Astrocyte (in vitro differentiated cells and primary cell): Measurements from ENCODE around the gene AK5. TPM values are rescaled to one million over a fixed set of nuclear protein-coding genes. Genes with fewer than 3 reads are reported as not detected.

ENCODE experiments used
- DNase-seq: peaks from one replicate; pipeline ENCODE4 v3.0.0-alpha.2; 2010; ENCODE audit warnings: low read depth
- FAIRE-seq: peaks from 2 replicates; lab custom pipeline; 2011; peaks lifted over from hg19 to GRCh38; lab: Jason Lieb, UNC
- H2AFZ ChIP-seq: 2 replicates; pipeline ENCODE4 v1.6.0; 2012; ENCODE audit warnings: low read depth, low read length, inconsistent platforms
- H3K27ac ChIP-seq: 2 replicates; pipeline ENCODE4 v1.5.1; 2011; ENCODE audit warnings: low read depth, low read length, inconsistent platforms
- H3K27me3 ChIP-seq: 2 replicates; pipeline ENCODE4 v1.6.0; 2011; ENCODE audit warnings: low read length, inconsistent platforms; ENCODE audit not compliant: insufficient read depth
- H3K36me3 ChIP-seq: 2 replicates; pipeline ENCODE4 v1.5.1; 2011; ENCODE audit warnings: low read length, inconsistent platforms; ENCODE audit not compliant: insufficient read depth
- H3K4me1 ChIP-seq: 2 replicates; pipeline ENCODE4 v1.5.1; 2011; ENCODE audit warnings: low read length, inconsistent platforms; ENCODE audit not compliant: insufficient read depth
- H3K4me2 ChIP-seq: 2 replicates; pipeline ENCODE4 v1.6.0; 2012; ENCODE audit warnings: low read length, inconsistent platforms
- H3K4me3 ChIP-seq: 2 replicates; pipeline ENCODE4 v1.5.1; 2011; ENCODE audit warnings: low read depth, mild to moderate bottlenecking, low read length, inconsistent platforms; ENCODE audit not compliant: insufficient read depth
- H3K79me2 ChIP-seq: 2 replicates; pipeline ENCODE4 v1.6.0; 2012; ENCODE audit warnings: mild to moderate bottlenecking, low read length, inconsistent platforms; ENCODE audit not compliant: insufficient read depth
- H3K9ac ChIP-seq: 2 replicates; pipeline ENCODE4 v1.6.0; 2012; ENCODE audit warnings: mild to moderate bottlenecking, low read length, inconsistent platforms
- H3K9me3 ChIP-seq: 2 replicates; pipeline ENCODE4 v1.5.1; 2012; ENCODE audit warnings: low read depth, mild to moderate bottlenecking, low read length, inconsistent platforms; ENCODE audit not compliant: insufficient read depth
- H4K20me1 ChIP-seq: 2 replicates; pipeline ENCODE4 v1.6.0; 2012; ENCODE audit warnings: low read length, inconsistent platforms; ENCODE audit not compliant: insufficient read depth
- H3K27ac Mint-ChIP-seq: one replicate; pipeline ENCODE4 v1.8.0; 2021; ENCODE audit warnings: mild to moderate bottlenecking, mixed read lengths; ENCODE audit not compliant: unreplicated experiment
- H3K27me3 Mint-ChIP-seq: one replicate; pipeline ENCODE4 v1.8.0; 2021; ENCODE audit warnings: low read depth, mixed read lengths; ENCODE audit not compliant: unreplicated experiment
- H3K36me3 Mint-ChIP-seq: one replicate; pipeline ENCODE4 v1.8.0; 2021; ENCODE audit warnings: low read depth, mixed read lengths; ENCODE audit not compliant: unreplicated experiment
- H3K4me1 Mint-ChIP-seq: one replicate; pipeline ENCODE4 v1.8.0; 2021; ENCODE audit warnings: low read depth, mixed read lengths; ENCODE audit not compliant: unreplicated experiment
- H3K4me3 Mint-ChIP-seq: one replicate; pipeline ENCODE4 v1.8.0; 2021; ENCODE audit warnings: mild to moderate bottlenecking, moderate library complexity, mixed read lengths; ENCODE audit not compliant: unreplicated experiment
- H3K9me3 Mint-ChIP-seq: one replicate; pipeline ENCODE4 v1.8.0; 2021; ENCODE audit warnings: mild to moderate bottlenecking, mixed read lengths; ENCODE audit not compliant: unreplicated experiment
- EZH2 ChIP-seq: IDR thresholded peaks from 2 replicates; pipeline ENCODE4 v1.6.1; 2012; ENCODE audit warnings: mild to moderate bottlenecking, low read length, inconsistent platforms; ENCODE audit not compliant: insufficient read depth
- total RNA-seq: library from RNA; stranded (reverse); gene quantifications from 2 replicates; pipeline ENCODE4 v1.2.1, GENCODE V29; 2021
- TF ChIP-seq, protein P1 (sequence below): IDR thresholded peaks from 2 replicates; pipeline ENCODE4 v1.5.1; 2011; ENCODE audit warnings: low read depth, mild to moderate bottlenecking, inconsistent platforms, low read length, moderate library complexity; ENCODE audit not compliant: insufficient read depth

Gene AK5
- total RNA-seq, 1 donor from 2014 or later = 4.4 TPM

- no peaks in the 10 kb centered on the region for H3K9me3 ChIP-seq
- FAIRE-seq = no peak
- no peaks in the 10 kb centered on the region for H3K79me2 ChIP-seq
- no peak overlapping the region for H3K4me2 ChIP-seq
- peaks cover 22% of the 10 kb centered on the region for H3K4me1 ChIP-seq
- Mint-ChIP-seq H3K27ac (no peak overlapping the region), H3K27me3 (no peaks in the 10 kb centered on the region), H3K9me3 (no peaks in the 10 kb centered on the region), H3K36me3 (no peaks in the 10 kb centered on the region), H3K4me1 (peaks cover 16% of the 10 kb centered on the region), H3K4me3 (no peak overlapping the region)
- no peak overlapping the region for H3K4me3 ChIP-seq
- TF ChIP-seq, protein P1, sequence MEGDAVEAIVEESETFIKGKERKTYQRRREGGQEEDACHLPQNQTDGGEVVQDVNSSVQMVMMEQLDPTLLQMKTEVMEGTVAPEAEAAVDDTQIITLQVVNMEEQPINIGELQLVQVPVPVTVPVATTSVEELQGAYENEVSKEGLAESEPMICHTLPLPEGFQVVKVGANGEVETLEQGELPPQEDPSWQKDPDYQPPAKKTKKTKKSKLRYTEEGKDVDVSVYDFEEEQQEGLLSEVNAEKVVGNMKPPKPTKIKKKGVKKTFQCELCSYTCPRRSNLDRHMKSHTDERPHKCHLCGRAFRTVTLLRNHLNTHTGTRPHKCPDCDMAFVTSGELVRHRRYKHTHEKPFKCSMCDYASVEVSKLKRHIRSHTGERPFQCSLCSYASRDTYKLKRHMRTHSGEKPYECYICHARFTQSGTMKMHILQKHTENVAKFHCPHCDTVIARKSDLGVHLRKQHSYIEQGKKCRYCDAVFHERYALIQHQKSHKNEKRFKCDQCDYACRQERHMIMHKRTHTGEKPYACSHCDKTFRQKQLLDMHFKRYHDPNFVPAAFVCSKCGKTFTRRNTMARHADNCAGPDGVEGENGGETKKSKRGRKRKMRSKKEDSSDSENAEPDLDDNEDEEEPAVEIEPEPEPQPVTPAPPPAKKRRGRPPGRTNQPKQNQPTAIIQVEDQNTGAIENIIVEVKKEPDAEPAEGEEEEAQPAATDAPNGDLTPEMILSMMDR = no peak
- no peak for TF ChIP-seq EZH2
- H3K36me3 ChIP-seq = no peaks in the 10 kb centered on the region
- no peak overlapping the region for H2AFZ ChIP-seq
- no peaks in the 10 kb centered on the region for H3K27me3 ChIP-seq
- no peak for DNase-seq
- no peak overlapping the region for H3K27ac ChIP-seq
- no peak overlapping the region for H3K9ac ChIP-seq
- H4K20me1 ChIP-seq = no peaks in the 10 kb centered on the region
Observed at GRCh38 chr1:77373702-77374101, 91.9 kb downstream of the AK5 start.

DNA sequence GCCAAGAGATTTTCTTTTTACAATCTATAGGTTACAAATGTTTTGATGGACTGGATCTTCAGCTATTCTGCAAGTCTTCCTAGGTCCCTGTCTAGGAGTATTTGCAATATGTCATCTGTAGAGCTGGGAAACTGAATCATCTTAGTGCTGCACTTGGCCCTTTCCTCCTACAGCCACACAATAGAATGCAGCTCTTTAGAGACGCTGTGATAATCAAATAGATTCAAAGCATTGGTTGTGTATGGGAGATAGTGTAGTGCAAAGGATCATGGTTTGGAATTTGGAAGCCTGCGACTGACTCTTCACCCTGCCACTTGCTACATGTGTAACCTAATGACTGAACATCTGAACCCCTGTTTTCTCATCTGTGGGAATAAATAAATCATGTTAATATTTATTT, 93.7 kb downstream of the AK5 start:
- H3K36me3 Mint-ChIP-seq = no peaks in the 10 kb centered on the region
- H3K4me3 Mint-ChIP-seq = no peak overlapping the region
- peaks cover 12% of the 10 kb centered on the region for H3K4me1 Mint-ChIP-seq
- TF ChIP-seq, protein P1 = no peak
- no peak for TF ChIP-seq EZH2
- Histone ChIP-seq H3K27ac (no peak overlapping the region), H3K4me1 (peaks cover 22% of the 10 kb centered on the region), H3K36me3 (no peaks in the 10 kb centered on the region), H3K79me2 (no peaks in the 10 kb centered on the region), H3K9ac (no peak overlapping the region), H3K4me2 (no peak overlapping the region), H3K27me3 (no peaks in the 10 kb centered on the region), H3K4me3 (no peak overlapping the region), H2AFZ (no peak overlapping the region), H3K9me3 (no peaks in the 10 kb centered on the region), H4K20me1 (no peaks in the 10 kb centered on the region)
- no peak for FAIRE-seq
- DNase-seq = no peak
- H3K27me3 Mint-ChIP-seq = no peaks in the 10 kb centered on the region
- H3K9me3 Mint-ChIP-seq = peaks cover under 1% of the 10 kb centered on the region
- no peak overlapping the region for H3K27ac Mint-ChIP-seq

DNA sequence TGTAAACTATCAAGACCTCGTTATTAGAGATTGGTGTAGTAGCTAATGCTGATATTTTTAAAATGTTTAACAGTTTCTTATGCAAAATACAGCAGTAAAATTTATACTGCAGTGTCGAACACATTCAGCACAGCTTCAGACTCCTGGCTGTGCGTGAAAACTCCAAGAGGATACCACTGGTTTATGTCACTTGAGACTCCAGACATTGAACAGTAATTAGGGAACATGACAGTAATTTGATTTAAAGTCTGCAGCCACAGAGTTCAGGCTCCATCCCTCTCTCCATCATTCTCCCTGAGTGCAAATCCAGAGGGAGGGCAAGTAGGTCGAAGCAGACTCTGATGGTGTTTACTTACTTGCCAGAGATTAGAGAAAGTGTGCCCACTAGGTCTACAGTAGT, 94.2 kb downstream of the AK5 start:
- H3K9me3 ChIP-seq = no peaks in the 10 kb centered on the region
- Mint-ChIP-seq H3K27ac (no peak overlapping the region), H3K4me1 (peaks cover 9% of the 10 kb centered on the region), H3K36me3 (no peaks in the 10 kb centered on the region), H3K4me3 (no peak overlapping the region), H3K27me3 (no peaks in the 10 kb centered on the region), H3K9me3 (peaks cover 3% of the 10 kb centered on the region)
- no peak overlapping the region for H3K4me2 ChIP-seq
- no peak overlapping the region for H3K27ac ChIP-seq
- no peak for TF ChIP-seq EZH2
- TF ChIP-seq, protein P1 = no peak
- H3K36me3 ChIP-seq = no peaks in the 10 kb centered on the region
- FAIRE-seq = no peak
- H3K9ac ChIP-seq = no peak overlapping the region
- no peak overlapping the region for H3K4me3 ChIP-seq
- no peak overlapping the region for H2AFZ ChIP-seq
- H3K27me3 ChIP-seq = no peaks in the 10 kb centered on the region
- H3K79me2 ChIP-seq = no peaks in the 10 kb centered on the region
- no peaks in the 10 kb centered on the region for H4K20me1 ChIP-seq
- DNase-seq = no peak
- peaks cover 19% of the 10 kb centered on the region for H3K4me1 ChIP-seq
